Fibroblast of mammary gland (primary cell): ENCODE results near the gene TBCA.
"Not testable (repeated sequence)": the region's sequence is repeated elsewhere in the genome, so short reads cannot be mapped to it uniquely, and the experiment has no call there.

Source experiments
- DNase-seq: peaks from one replicate; pipeline ENCODE4 v3.0.0-alpha.2; 2010; ENCODE audit warnings: low read depth
- H3K4me3 ChIP-seq: 2 replicates; pipeline ENCODE4 v1.5.1; 2011; ENCODE audit warnings: low read depth, mild to moderate bottlenecking, low read length, moderate library complexity; ENCODE audit not compliant: control insufficient read depth
- CTCF ChIP-seq: conservative IDR thresholded peaks from 2 replicates; pipeline ENCODE4 v1.5.1; 2011; ENCODE audit warnings: low read depth, low read length, inconsistent platforms; ENCODE audit not compliant: control insufficient read depth, insufficient read depth

The TBCA gene

GRCh38 chr5:77719666-77720363 lies 56.3 kb downstream of the TBCA start:
- no peak overlapping the region for H3K4me3 ChIP-seq
- no peak for TF ChIP-seq CTCF
- no peak for DNase-seq

GRCh38 chr5:77718934-77719610 lies 57.1 kb downstream of the TBCA start:
- DNase-seq: no peak
- no peak for TF ChIP-seq CTCF
- H3K4me3 ChIP-seq: no peak overlapping the region

GRCh38 chr5:77709993-77710685 lies 66.0 kb downstream of the TBCA start:
- peak; percentile 21 for DNase-seq
- H3K4me3 ChIP-seq: no peak overlapping the region
- no peak for TF ChIP-seq CTCF

GRCh38 chr5:77709340-77709739 lies 66.8 kb downstream of the TBCA start:
- no peak for TF ChIP-seq CTCF

GRCh38 chr5:77707791-77708190 lies 68.3 kb downstream of the TBCA start:
- DNase-seq: no peak
- no peak for TF ChIP-seq CTCF

More at GRCh38 chr5:77709340-77709739, 66.8 kb downstream of the TBCA start:
- DNase-seq: no peak
- H3K4me3 ChIP-seq: no peak overlapping the region

GRCh38 chr5:77699569-77699968 lies 76.6 kb downstream of the TBCA start:
- H3K4me3 ChIP-seq: not testable (repeated sequence)
- peak; percentile 38 for DNase-seq

More at GRCh38 chr5:77707791-77708190, 68.3 kb downstream of the TBCA start:
- H3K4me3 ChIP-seq: no peak overlapping the region

GRCh38 chr5:77698920-77699319 lies 77.2 kb downstream of the TBCA start:
- DNase-seq: no peak
- TF ChIP-seq CTCF: no peak
- H3K4me3 ChIP-seq: no peak overlapping the region
